WERI-Rb-1 (cell line): ENCODE data around the gene LMF2.

Experiments
- DNase-seq: peaks from one replicate; pipeline ENCODE4 v3.0.0-alpha.2; 2020
- H3K27ac ChIP-seq: fragments of 250-450 bp; sonication (Bioruptor Pico); 2 replicates; pipeline ENCODE4 v1.5.1; 2020; ENCODE audit warnings: mild to moderate bottlenecking, moderate library complexity
- H3K27me3 ChIP-seq: fragments of 250-450 bp; sonication (Bioruptor Pico); 2 replicates; pipeline ENCODE4 v1.5.1; 2021; ENCODE audit warnings: mild to moderate bottlenecking, low read depth, moderate library complexity; ENCODE audit not compliant: insufficient read depth, severe bottlenecking
- H3K36me3 ChIP-seq: fragments of 250-450 bp; sonication (Bioruptor Pico); 2 replicates; pipeline ENCODE4 v1.5.1; 2020; ENCODE audit warnings: mild to moderate bottlenecking, moderate library complexity
- H3K4me3 ChIP-seq: 2 replicates; pipeline ENCODE4 v1.5.1; 2011; ENCODE audit warnings: low read depth, mild to moderate bottlenecking, control low read depth, low read length
- H3K9me3 ChIP-seq: fragments of 250-450 bp; sonication (Bioruptor Pico); 2 replicates; pipeline ENCODE4 v1.5.1; 2021; ENCODE audit warnings: mild to moderate bottlenecking, moderate library complexity; ENCODE audit not compliant: severe bottlenecking
- CTCF ChIP-seq: IDR thresholded peaks from 2 replicates; pipeline ENCODE4 v1.5.1; 2011; ENCODE audit warnings: low read depth, mild to moderate bottlenecking, control low read depth, inconsistent platforms, low read length

The LMF2 gene

GRCh38 chr22:50483977-50484853 lies 23.3 kb downstream of the LMF2 start:
- Histone ChIP-seq H3K27ac (no peak overlapping the region), H3K4me3 (no peak overlapping the region), H3K9me3 (peaks cover 5% of the 10 kb centered on the region), H3K36me3 (no peaks in the 10 kb centered on the region), H3K27me3 (no peaks in the 10 kb centered on the region)
- DNase-seq, result no peak
- no peak for TF ChIP-seq CTCF

- H3K27me3 ChIP-seq, result no peaks in the 10 kb centered on the region
- H3K9me3 ChIP-seq, result peaks cover 5% of the 10 kb centered on the region
- no peak overlapping the region for H3K27ac ChIP-seq
- no peak for DNase-seq
- H3K4me3 ChIP-seq, result no peak overlapping the region
- H3K36me3 ChIP-seq, result no peaks in the 10 kb centered on the region
- TF ChIP-seq CTCF, result no peak
Observed at GRCh38 chr22:50483556-50483955, 23.9 kb downstream of the LMF2 start.

- TF ChIP-seq CTCF, result no peak
Observed at GRCh38 chr22:50483106-50483505, 24.4 kb downstream of the LMF2 start.

GRCh38 chr22:50482107-50483074 lies 25.1 kb downstream of the LMF2 start:
- Histone ChIP-seq H3K9me3 (peaks cover 5% of the 10 kb centered on the region), H3K36me3 (no peaks in the 10 kb centered on the region), H3K27ac (no peak overlapping the region), H3K4me3 (no peak overlapping the region), H3K27me3 (no peaks in the 10 kb centered on the region)
- no peak for DNase-seq
- TF ChIP-seq CTCF, result no peak

More at GRCh38 chr22:50483106-50483505, 24.4 kb downstream of the LMF2 start:
- Histone ChIP-seq H3K36me3 (no peaks in the 10 kb centered on the region), H3K4me3 (no peak overlapping the region), H3K9me3 (peaks cover 5% of the 10 kb centered on the region), H3K27ac (no peak overlapping the region), H3K27me3 (no peaks in the 10 kb centered on the region)
- no peak for DNase-seq

GRCh38 chr22:50481440-50482106 lies 25.9 kb downstream of the LMF2 start, which contains the start of gene ADM2:
TSS of gene ADM2 (plus strand) at chr22:50481543. CDS start at chr22:50481848, 305 bp downstream.
- DNase-seq, result no peak
- Histone ChIP-seq H3K27ac (no peak within 1 kb of the TSS), H3K36me3 (no peaks in the 10 kb centered on the region), H3K27me3 (no peaks in the 10 kb centered on the region), H3K9me3 (peaks cover 5% of the 10 kb centered on the region), H3K4me3 (no peak within 1 kb of the TSS)
- TF ChIP-seq CTCF, result no peak
